Activated CD8-positive, alpha-beta memory T cell treated with anti-CD3 and anti-CD28 coated beads for 36 hours (primary cell): ENCODE measurements around the gene MLF1. TPM values are rescaled to one million over a fixed set of nuclear protein-coding genes. Genes with fewer than 3 reads are reported as not detected.

Source experiments
- total RNA-seq, 2 experiments: library from RNA; stranded (reverse); gene quantifications; one replicate each; pipeline ENCODE4 v1.2.3, GENCODE V29; 2021

Gene MLF1
- total RNA-seq, 2 experiments from 2014 or later: 2.8 to 4.7 TPM

Other genes with a start within 250 kb of the MLF1 start
- 10 to 100 TPM; 87.6 to 88.5 TPM for gene GFM1, start 73.3 kb downstream of the MLF1 start, total RNA-seq
- gene LXN, start 101.5 kb downstream of the MLF1 start, total RNA-seq: 1 to 10 TPM; 5.3 to 5.9 TPM
- gene RARRES1, start 161.3 kb downstream of the MLF1 start, total RNA-seq: not detected
- gene MFSD1, start 230.9 kb downstream of the MLF1 start, total RNA-seq: 10 to 100 TPM; 22.7 to 27.5 TPM